ENCODE measurements around the gene STYXL1. TPM values are rescaled to one million over a fixed set of nuclear protein-coding genes. Genes with fewer than 3 reads are reported as not detected.
A peak's percentile ranks its signal among the peaks of the same experiment; 100 is the strongest.

The STYXL1 gene
- total RNA-seq, 1 donor from 2014 or later = 46.3 TPM

DNA sequence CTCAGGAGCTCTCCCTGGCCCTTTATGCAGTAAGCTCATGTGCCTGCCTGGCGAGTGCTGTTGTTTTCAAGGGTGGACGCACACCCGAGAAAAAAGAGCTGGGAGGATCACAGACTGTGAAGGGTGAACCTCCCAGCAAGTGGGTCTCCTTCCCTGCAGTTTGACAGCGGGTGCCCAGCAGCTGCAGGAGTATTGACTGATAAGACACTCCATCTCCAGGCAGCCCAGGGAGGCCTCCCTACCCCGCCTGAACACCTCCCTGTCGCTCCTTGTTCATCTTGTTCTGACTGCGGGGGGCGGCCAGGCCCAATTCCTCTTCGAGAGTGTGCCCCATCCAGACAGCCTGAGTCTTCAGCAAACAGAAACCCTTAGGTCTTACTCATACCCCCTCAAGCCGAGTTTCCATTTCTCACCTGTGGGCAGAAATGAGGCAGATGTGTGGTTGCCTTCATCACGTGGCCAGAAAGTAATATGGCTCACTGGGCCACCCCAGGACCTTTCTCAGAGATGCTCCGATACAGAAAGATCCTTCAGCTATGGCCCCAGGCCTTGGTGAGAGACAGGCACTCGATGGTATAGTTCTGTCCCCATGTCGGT lies 17.3 kb upstream of the STYXL1 start:
- Mint-ChIP-seq H3K27me3 (ENCODE audit: unreplicated experiment) (peaks cover 15% of the 10 kb centered on the region), H3K9me3 (ENCODE audit: unreplicated experiment) (peaks cover 4% of the 10 kb centered on the region), H3K4me3 (ENCODE audit: unreplicated experiment) (peak overlapping the region; percentile 60), H3K27ac (ENCODE audit: unreplicated experiment) (no peak overlapping the region), H3K36me3 (ENCODE audit: low read depth, unreplicated experiment) (peaks cover 32% of the 10 kb centered on the region), H3K4me1 (ENCODE audit: unreplicated experiment) (no peaks in the 10 kb centered on the region)
- no peak for DNase-seq (ENCODE audit: low spot score)
- TF ChIP-seq, protein P1, sequence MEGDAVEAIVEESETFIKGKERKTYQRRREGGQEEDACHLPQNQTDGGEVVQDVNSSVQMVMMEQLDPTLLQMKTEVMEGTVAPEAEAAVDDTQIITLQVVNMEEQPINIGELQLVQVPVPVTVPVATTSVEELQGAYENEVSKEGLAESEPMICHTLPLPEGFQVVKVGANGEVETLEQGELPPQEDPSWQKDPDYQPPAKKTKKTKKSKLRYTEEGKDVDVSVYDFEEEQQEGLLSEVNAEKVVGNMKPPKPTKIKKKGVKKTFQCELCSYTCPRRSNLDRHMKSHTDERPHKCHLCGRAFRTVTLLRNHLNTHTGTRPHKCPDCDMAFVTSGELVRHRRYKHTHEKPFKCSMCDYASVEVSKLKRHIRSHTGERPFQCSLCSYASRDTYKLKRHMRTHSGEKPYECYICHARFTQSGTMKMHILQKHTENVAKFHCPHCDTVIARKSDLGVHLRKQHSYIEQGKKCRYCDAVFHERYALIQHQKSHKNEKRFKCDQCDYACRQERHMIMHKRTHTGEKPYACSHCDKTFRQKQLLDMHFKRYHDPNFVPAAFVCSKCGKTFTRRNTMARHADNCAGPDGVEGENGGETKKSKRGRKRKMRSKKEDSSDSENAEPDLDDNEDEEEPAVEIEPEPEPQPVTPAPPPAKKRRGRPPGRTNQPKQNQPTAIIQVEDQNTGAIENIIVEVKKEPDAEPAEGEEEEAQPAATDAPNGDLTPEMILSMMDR (IDR thresholded peaks at IDR 0.05; ENCODE audit: unreplicated experiment) = no peak

DNA sequence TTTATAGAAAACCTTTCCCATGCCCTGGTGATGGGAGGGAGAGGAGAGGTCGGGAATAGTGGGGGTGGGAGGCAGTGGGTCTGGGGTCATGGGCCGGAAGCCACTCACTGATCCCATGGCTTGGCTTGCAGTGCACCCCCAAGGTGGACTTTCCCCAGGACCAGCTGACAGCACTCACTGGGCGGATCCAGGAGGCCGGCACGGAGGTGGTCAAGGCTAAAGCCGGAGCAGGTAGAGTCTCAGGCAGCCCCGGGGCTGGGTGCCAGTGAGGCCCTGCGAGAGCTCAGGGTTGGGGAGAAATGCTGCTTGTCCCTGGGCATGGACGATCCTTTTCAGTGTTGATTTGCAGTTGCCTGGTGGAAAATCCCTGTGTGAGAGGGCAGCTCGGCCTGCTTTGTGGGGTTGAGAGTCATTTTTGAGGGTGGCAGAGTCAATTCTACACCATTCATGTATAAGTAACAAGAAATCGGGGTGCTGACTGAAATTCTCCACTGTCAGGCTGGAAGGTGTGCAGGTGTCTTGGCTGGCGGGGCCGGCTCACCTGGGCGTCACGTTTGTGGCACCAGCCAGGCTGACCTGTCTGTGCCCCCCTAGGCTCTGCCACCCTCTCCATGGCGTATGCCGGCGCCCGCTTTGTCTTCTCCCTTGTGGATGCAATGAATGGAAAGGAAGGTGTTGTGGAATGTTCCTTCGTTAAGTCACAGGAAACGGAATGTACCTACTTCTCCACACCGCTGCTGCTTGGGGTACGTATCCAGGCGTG lies 16.6 kb upstream of the STYXL1 start:
- TF ChIP-seq, protein P1 (IDR thresholded peaks at IDR 0.05; ENCODE audit: unreplicated experiment) = no peak
- DNase-seq (ENCODE audit: low spot score) = no peak
- no peak overlapping the region for H3K4me3 Mint-ChIP-seq (ENCODE audit: unreplicated experiment)
- H3K9me3 Mint-ChIP-seq (ENCODE audit: unreplicated experiment) = peaks cover 4% of the 10 kb centered on the region
- no peak overlapping the region for H3K27ac Mint-ChIP-seq (ENCODE audit: unreplicated experiment)
- peaks cover 13% of the 10 kb centered on the region for H3K27me3 Mint-ChIP-seq (ENCODE audit: unreplicated experiment)
- no peaks in the 10 kb centered on the region for H3K4me1 Mint-ChIP-seq (ENCODE audit: unreplicated experiment)
- peaks cover 32% of the 10 kb centered on the region for H3K36me3 Mint-ChIP-seq (ENCODE audit: low read depth, unreplicated experiment)

DNA sequence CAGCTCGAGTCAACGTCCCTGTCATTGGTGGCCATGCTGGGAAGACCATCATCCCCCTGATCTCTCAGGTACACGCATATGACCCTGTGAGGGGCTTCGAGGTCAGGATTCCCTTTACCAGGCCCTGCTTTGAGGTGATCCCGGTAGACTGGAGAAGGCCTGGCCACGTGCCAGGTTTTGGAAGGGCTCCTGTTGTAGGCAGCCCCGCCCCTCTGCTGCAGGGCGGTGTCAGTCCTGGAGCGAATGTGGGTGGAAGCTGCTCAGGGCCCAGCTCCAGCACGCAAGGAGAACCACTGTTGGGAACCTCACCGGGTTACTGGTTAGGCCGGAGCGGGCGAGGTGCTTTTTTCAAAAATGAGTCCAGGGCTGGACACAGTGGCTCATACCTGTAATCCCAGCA lies 15.7 kb upstream of the STYXL1 start:
- Mint-ChIP-seq H3K27ac (ENCODE audit: unreplicated experiment) (no peak overlapping the region), H3K9me3 (ENCODE audit: unreplicated experiment) (peaks cover 4% of the 10 kb centered on the region), H3K4me1 (ENCODE audit: unreplicated experiment) (no peaks in the 10 kb centered on the region), H3K4me3 (ENCODE audit: unreplicated experiment) (peak overlapping the region; percentile 37), H3K27me3 (ENCODE audit: unreplicated experiment) (peaks cover 13% of the 10 kb centered on the region), H3K36me3 (ENCODE audit: low read depth, unreplicated experiment) (peaks cover 32% of the 10 kb centered on the region)
- TF ChIP-seq, protein P1 (IDR thresholded peaks at IDR 0.05; ENCODE audit: unreplicated experiment) = no peak
- no peak for DNase-seq (ENCODE audit: low spot score)

DNA sequence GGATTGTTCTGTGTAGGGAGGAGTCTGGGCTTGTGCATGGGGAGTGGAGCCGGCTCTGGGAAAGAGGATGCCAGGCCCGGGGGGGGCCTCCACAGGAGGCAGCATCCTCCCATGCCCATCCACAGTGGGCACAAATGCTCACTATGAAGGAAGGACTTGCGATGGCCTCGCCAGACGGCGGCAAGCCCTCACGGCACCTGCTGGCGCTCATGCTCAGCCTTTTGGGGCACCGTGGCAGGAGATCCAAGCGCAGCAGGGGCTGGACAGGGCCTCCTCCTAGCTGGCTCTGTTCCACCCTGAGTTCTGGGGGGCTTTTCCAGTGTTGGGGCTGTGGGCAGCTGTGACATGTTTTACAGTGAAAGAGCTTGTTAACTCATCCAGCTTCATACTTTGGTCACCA lies 15.3 kb upstream of the STYXL1 start:
- Mint-ChIP-seq H3K36me3 (ENCODE audit: low read depth, unreplicated experiment) (peaks cover 32% of the 10 kb centered on the region), H3K4me3 (ENCODE audit: unreplicated experiment) (peak overlapping the region; percentile 73), H3K27me3 (ENCODE audit: unreplicated experiment) (peaks cover 13% of the 10 kb centered on the region), H3K9me3 (ENCODE audit: unreplicated experiment) (peaks cover 4% of the 10 kb centered on the region), H3K4me1 (ENCODE audit: unreplicated experiment) (no peaks in the 10 kb centered on the region), H3K27ac (ENCODE audit: unreplicated experiment) (no peak overlapping the region)
- no peak for DNase-seq (ENCODE audit: low spot score)
- TF ChIP-seq, protein P1 (IDR thresholded peaks at IDR 0.05; ENCODE audit: unreplicated experiment) = no peak

DNA sequence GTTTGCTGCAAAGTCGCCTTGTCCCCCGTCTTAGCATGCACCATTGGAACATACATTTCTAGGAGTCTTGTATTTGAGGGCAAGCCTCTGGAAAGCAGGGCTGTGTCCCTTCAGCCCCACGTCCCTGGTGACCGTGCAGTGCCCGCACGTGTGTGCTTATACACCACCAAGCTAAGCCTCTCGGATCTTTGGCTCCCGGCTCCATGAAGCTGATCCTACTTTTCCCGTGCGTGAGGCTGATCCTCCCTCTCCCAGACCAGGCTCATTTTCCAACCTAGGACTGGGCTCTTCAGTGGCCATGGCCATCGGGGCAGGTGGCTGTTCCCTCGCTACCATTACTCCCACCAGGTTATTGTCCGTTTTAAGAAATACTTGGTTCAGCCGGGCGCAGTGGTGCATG lies 14.5 kb upstream of the STYXL1 start:
- H3K27ac Mint-ChIP-seq (ENCODE audit: unreplicated experiment) = peak overlapping the region; percentile 48
- peaks cover 35% of the 10 kb centered on the region for H3K36me3 Mint-ChIP-seq (ENCODE audit: low read depth, unreplicated experiment)
- H3K27me3 Mint-ChIP-seq (ENCODE audit: unreplicated experiment) = peaks cover 13% of the 10 kb centered on the region
- peaks cover 4% of the 10 kb centered on the region for H3K9me3 Mint-ChIP-seq (ENCODE audit: unreplicated experiment)
- TF ChIP-seq, protein P1 (IDR thresholded peaks at IDR 0.05; ENCODE audit: unreplicated experiment) = no peak
- H3K4me1 Mint-ChIP-seq (ENCODE audit: unreplicated experiment) = no peaks in the 10 kb centered on the region
- H3K4me3 Mint-ChIP-seq (ENCODE audit: unreplicated experiment) = peak overlapping the region; percentile 73
- no peak for DNase-seq (ENCODE audit: low spot score)

Measured in endothelial cell (in vitro differentiated cells).